ENCODE data around the gene UBE2S.
"Not testable (repeated sequence)": the region's sequence is repeated elsewhere in the genome, so short reads cannot be mapped to it uniquely, and the experiment has no call there.

Gene UBE2S

DNA sequence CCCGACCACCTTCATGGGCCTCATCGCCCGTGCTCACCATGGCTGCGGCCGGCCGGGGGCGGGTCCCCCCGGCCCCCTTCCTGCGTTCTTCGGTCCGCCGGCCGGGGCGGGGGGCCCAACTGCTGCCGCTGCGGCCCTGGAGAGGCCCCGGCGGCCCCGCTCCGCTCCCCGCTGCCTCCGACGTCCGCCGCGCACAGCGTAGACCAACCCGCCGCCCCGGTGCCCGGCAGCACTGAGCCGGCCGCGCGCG is at the start of gene UBE2S:
TSS of gene UBE2S (minus strand) at position 239 of the 250 bp plus-strand sequence. CDS start at position 40, 199 bp downstream.
- DNase-seq = not testable (repeated sequence)

DNA sequence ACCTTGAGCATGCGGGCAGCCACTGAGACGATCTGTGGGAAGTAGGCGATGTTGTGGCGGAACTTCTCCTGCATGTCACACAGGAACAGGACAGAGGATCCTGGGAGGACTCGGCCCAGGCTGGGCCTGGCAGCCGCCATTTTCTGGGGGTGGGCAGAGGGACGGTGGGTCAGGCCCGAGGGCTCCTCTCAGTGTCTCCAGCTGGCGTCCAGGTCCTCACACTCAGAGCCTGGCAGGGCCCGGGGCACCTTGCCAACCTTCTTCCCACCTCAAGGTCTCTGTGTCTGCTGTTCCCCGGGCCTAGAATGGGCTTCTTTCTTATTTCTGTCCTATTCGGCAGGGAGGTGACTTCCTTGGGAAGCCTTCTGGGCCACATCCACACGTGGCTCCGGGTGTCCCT is 48.8 kb upstream of the UBE2S start:
- no peak for DNase-seq

DNA sequence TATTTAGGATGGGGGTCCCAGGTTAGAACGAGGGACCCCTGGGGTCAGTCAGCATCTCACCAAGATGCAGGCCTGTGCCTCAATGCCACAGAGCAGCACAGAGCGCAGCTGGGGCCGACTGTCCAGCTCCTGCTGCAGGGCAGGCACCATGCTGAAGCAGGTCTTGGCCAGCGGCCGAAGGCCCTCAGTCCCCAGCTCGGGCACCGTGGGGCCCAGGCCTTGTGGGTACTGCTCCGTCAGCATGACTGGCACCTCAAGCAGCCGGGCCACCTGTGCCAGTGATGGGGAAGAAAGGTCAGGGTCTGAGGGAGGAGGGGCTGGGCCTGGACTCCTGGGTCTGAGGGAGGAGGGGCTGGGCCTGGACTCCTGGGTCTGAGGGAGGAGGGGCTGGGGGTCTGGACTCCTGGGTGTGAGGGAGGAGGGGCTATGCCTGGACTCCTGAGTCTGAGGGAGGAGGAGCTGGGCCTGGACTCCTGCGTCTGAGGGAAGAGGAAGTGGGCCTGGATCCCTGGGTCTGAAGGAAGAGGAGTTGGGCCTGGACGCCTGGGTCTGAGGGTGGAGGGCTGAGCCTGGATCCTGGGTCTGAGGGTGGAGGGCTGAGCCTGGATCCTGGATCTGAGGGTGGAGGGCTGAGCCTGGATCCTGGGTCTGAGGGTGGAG is 48.1 kb upstream of the UBE2S start:
- no peak for DNase-seq

DNA sequence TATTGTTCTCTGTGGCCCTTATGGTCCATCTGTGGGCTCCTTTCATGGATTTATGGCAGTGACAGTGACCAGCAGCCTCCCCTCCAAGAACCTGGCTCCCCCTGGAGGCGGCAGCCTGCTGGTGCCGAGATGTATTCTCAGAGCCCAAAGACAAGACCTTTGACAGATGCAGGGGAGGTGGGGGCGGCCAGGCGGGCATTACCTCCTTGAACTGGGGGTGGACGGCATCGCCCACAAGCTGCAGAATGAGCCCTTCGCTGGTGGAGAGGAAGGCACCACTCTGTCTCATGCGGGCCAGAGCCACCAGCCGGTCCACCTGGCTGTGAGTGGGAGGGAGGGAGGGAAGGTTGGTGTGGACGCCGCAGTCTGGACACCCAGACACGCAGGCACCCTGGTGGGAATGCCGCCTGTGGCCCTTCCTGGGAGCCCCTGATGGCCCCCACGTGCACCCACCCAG is 47.2 kb upstream of the UBE2S start:
- DNase-seq = peak; percentile 71

DNA sequence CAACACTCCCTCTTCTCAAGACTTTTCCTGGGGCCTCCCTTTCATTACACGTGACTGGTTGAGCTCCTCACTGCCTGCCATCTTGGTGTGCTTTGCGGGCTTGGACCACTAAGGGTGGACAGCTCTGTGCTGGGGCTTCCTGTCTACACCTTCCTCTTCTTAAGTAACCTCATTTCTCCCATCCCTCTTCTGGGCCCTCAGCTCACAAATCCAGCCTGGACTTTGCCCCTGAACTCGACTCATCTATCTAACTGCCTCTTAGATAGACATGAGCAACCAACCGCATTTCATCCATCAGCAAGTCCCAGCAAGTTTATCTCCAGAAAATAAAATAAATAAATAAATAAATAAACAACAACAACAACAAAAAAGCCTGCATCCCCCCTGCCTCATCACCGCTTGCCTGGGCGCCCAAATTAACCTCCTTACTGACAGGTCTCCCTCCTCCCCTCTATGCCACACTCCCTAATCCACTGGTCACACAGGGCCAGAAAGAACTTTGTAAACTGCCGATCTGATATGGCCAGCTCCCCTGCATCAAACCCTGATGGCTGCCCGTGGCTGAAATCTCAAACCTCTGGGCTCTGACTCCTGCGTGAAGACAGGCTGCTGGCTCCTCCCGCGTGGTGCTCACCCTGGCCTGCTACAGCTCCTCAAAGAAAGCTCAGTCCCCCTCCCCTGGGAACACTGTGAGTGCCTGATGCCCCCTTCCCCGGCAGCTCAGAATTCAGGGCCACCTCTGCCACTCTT is 46.1 kb upstream of the UBE2S start:
- DNase-seq = no peak

DNA sequence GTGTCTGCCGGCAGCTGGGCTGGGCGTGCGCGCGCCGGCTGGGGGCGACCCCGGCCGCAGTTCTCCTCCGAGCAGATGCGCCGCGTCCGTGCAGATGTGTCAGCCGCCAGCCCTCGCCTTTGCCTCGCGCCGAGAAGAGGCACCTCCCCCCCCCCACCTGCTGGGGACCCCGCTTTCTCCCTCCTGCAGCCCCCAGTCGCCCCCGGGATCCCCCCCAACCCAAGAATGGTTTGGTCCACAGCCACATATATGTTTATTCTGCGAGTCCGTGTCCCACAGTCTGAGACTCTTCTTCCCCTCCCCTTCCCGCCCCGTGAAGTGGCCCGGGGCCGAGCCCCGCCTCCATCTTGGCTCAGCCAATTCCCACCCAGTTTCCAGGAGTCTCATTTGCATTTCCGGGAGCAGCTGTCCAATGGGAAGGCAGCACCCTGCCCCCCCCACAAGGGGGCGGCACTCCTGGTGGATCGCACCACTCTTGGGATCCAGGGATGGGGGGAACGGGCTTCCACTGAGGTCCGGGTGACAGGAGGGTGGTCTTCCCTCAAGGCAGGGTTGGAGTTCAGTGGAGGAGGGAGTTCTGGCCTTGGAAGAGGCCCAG is 45.3 kb upstream of the UBE2S start:
- peak; percentile 65 for DNase-seq

DNA sequence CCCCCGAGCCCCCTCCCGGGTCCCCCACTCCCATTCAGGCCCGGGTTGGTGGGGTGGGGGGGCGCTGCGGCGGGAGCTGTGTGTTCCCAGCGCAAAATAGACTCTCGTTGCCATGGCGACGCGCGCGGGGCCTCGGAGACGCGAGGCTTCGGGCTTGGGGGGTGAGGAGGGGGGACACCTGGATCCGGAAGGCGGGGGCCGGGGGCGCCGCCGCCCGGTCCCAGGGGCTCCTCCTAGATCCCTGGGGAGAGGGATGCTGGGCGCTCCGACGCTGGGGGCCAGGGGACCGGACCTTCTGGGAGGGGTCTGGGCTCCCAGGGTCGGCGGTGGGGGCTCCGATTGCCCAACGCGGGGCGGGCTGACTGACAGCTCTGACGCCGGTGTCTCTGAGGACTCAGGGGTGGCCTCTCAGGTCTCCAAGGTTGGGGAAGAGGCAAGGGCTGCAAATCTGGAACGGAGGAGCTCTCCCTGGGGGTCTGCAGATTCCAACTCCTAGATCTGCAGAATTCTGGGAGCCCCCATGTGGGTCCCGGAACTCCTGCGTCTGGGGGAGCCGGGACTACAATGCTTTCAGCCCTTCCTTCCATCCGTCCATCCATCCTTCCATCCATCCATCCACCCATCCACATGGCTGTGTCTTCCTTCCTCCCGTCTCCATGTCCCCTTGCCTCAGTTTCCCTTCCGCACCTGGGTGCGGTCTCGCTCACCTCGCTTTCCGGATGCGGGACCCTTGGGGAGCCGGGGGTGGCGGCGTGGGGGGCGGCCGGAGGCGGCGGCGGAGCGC is 44.6 kb upstream of the UBE2S start:
- DNase-seq = no peak

DNA sequence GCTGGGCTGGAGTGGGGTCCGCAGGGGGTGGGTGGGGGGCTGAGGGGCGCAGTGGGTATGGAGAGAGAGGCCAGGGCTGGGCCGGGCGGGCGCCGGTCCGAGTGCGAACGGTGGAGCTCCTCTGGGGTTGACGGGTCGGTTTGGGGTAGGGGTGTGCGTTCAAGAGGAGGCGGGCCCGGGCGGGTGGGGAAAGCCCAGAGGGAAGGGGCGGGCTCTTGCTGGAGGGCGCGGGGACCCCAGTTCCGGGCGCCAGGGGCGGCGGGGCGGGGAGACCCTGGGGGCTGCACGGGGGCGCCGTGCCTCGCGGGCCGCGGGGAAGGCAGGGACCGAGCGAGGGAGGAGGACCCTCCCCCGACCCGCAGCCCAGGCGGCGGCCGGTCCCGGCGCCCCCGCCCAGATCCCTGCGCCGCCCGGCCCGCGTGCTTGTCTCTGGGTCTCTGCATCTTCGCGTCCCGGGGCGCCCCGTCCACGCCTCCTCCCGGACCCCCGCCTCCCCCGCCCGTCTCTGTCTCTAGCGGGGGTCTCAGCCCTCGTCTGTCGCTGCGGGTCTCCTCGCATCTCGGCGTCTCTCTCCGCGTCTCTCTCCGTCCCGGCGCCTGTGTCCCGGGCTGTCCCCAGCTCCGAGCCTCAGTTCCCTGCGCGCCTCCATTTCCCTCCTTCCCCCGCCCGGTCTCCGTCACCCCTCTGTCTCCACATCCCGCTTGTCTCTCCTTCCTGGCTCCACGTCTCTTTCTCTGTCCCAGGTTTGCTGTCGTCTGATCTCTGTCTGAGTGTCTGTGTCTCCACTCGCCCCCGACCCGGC is 43.8 kb upstream of the UBE2S start:
- no peak for DNase-seq

DNA sequence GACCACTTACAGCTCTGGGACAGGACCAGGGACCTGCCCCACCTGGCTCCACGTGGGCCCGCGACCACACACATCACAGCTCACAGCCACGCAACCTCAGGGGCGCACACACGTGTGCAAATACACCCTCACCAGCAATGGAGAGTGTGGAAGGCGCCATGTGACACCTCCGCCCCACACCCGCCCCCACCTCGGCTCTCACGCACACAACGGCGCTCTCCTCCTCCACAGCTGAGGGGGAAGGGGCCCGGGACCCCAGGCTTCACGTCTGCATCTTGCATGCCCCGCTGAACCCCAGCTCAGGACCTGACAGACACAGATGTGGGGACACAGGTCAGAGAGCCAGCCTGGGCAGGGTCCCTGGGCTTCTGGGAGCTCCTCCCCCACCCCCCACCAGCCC is 41.9 kb upstream of the UBE2S start:
- DNase-seq = no peak

DNA sequence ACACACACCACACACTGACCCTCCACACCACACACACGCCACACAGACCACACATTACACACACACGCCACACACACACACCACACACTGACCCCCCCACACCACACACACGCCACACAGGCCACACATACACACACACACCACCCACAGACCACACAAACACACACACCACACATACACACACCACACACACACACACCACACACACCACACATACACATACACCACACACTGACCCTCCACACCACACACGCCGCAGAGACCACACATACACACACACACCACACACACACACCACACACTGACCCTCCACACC is 40.5 kb upstream of the UBE2S start:
- not testable (repeated sequence) for DNase-seq

DNA sequence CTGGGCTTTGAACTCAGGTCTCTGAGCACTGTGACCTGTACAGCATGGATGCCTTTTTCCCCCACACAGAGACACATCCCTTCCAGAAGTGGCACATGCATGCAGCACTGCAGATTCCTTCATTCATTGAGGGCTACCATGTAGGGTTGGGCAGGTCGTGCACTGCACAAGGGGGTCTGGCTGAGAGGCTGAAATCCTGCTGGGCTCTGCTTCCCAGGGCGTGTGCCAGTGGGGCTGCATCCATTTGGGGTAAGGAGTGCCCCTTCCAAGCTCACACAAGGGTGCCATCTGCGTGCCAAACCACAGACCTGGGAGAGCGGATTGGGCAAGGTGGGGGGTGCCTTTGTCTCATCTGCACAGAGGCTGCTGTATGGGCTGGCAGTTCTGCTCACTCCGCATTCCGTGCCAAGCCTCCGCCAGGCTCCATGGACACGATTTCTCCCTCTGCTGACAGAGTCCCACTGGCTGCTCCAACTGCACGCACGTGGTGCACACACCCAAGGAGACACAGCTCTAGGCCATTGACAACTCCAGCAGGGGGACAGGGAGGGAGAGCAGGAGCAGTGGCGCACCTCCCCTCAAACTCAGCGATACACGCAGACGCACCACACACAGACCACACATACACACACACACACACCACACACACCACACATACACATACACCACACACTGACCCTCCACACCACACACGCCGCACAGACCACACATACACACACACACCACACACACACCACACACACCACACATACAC is 40.0 kb upstream of the UBE2S start:
- DNase-seq = no peak

DNA sequence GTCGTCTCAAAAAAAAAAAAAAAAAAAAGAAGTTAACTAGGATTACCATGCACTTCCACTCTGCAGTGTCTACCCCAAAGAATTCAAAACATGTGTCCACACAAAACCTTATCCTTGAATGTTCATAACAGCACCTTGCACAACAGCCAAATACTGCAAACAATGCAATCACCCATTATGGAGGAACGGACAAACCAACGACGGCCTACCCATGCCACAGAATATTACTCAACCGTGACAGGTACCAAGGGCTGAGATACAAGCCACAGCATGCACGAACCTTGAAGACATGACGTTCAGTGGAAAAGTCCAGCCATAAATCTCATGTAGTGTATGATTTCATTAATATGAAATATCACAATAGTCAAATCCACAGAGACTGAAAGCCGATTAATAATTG is 38.5 kb upstream of the UBE2S start:
- no peak for DNase-seq

DNA sequence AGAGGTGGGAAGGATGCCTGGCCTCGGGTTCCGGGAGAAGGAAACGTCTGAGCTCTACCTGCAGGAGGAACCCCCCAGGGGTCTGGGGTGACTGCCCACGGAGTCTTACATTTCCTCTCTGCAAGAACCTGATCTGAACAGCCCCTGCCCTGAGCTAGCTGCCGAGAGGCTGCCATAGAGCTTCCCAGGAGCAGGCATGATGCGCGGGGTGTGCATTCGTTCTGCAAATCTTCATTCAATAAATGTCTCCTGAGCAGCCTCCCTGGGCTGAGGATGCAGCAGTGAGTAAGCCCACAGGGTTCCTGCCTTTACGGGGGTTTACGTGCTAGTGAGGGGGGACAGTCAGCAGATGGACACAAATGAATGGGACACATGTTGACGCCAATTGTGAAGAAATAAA is 37.1 kb upstream of the UBE2S start:
- DNase-seq = no peak

DNA sequence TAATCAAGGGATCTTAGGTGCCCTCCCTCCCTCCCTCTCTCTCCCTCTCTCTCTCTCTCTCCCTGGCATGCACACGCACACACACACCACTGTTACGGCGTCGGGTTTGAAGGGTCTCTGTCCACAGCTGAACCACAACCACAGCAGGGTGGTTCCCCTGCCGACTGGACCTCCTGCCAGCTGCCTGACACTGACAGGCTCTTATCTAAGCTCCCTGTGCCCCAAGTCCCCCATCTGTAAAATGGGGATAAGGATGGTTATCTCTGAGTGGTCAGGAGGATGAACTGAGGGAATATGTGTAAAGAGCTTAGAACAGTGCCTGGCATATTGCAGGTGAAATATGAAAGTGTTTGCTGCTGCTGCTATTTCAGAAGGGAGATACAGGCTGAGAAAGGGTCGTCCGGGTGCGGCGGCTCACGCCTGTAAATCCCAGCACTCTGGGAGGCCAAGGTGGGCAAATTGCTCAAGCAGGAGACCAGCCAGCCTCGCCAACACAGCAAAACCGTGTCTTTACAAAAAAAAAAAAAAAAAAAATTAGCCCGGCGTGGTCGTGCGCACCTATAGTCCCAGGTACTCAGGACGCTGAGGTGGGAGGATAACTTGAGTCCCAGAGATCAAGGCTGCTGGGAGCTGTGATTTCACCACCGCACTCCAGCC is 36.4 kb upstream of the UBE2S start:
- DNase-seq = no peak

DNA sequence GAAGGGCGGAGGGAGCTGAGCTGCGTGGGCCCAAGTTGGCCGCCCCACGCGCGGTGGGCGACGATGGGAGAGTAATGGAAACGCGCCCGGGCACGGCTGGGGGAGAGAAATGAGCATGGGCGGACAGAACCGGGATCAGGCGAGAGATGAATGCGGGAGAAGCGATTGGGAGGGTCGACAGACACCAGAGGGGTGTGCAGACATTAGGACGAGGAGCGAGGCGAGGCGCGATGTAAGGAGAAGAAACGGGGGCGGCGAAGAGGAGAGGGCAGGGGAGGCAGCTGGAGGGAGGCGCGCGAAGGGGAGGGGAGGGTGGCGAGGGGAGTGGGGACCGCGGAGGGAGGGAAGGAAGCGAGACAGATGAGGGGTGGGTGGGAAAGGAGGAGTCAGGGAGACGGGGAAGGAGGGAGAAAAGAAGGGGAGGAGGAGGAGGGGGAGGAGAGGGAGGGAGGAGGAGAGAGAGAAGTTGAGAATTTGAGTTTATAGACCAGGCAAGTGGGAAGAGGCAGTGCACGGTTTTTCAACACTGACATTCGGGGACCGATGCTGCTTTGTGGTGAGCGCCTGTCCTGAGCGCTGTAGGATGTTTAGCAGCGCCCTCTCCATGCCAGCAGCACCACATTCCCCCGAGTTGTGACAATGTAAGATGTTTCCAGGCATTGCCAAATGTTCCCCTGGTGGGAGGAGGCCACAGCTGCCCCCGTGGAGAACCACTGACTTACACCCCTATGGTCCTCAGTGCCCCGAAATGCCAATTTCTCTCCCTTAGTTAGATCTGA is 35.6 kb upstream of the UBE2S start, which contains the start of gene SHISA7:
TSS of gene SHISA7 (minus strand) at position 256 of the 779 bp plus-strand sequence. CDS start 437 bp downstream, outside the sequence.
- DNase-seq = no peak

DNA sequence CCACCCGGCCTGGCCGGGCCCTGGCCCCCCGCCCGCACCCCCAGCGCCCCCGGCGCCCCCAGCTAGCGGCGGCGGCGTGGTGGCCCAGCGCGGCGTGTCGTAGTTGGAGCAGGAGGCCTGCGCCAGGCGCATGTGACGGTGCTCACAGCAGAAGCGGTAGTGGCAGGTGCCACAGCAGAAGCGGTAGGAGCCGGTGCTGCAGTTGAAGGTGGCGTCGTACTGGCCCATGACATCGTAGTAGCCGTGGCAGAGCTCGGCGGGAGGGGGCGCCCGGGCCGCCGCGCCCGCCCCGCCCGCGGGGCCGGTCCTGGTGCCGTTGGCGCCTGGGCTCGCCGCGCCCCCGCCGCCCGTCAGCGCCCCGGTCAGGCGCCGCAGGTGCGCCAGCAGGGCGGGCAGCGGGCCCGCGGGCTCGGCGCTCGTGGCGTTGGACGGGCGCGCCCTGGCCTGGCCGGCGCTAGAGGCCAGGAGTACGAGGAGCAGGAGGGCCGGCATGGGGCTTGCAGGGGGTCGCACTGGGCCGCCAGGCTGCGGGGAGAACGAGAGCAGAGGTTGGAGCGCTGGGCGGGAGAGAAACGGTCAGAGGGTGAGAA is 34.9 kb upstream of the UBE2S start:
- DNase-seq = no peak

DNA sequence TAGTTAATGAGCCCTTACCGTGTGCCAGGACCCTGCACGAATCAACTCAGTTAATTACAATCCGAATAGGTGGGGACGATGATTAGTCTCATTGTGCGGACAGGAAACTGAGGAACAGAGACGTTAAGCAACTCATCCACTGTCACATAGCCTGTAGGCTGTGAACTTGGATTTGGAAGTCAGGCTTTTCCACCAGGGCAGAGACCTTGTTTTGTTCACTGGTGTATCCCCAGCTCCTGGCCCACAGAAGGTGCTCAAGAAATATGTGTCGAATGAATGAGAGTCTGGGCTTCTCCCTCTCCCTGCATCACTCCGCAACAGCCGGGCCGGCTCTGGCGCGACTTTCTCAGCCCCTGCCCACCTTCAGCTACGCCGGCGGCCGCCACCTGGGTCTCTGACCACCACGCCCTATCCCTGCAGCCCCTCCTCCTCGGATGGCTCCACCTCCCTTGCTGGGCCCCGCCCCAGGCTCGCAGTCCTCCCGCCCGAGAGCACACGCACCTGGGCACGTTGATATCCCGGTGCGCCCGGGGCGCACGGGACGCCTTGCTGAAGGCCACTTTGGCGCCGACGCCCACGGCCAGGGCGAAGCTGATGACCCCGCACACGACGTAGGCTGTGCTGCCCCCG is 34.2 kb upstream of the UBE2S start:
- DNase-seq = peak; percentile 50

DNA sequence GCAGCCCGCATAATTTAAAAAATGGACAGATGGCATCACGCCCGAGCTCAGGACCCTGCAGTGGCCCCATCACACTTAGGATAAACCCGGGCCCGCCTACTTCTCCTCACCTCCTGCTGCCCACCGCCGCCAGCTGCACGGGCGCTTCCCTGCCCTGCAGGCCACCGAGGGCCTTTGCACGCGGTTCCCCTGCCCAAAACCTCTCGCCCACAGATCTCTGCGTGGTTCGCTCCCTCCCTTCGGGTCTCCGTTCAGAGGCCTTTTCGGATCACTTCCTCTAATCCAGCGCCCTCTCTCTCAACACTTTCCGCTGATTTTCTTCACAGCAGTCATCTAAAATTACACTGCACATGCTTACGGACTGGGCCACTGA is 33.7 kb upstream of the UBE2S start:
- no peak for DNase-seq

DNA sequence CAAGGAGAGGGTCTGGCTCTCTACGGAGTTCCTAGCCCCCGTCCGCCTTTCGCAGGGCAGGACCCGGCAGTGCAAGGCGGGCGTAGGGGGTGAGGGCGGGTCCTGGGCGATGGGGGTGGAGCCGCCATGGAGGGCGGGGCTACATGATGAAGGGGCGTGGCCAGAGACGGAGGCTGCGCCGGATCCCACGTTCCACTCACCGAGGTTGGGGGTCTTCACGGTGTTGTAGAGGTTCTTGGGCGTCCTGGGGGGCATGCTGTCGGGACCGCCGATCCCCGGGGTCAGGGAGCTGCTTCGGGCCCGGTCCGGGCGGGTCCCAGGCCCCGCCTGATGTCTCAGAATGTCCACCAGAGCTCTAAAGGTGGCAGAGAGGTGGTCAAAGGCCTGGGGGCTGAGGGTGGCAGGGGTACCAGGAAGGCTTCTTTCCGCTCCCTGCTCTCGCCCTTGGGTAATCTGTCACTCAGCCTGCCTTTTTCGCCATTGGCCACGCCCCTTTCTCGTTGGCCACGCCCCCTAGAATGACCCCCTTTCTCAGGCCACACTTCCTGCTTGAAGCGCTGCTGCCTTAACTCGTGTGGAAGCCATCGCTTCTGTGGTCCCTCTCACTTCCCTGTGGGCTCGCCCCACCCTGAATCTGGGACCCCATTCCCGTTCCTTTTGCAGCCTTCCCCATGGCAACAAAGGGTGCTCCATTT is 33.0 kb upstream of the UBE2S start:
- DNase-seq = peak; percentile 67
